Measurements from ENCODE around the gene TEX51. TPM values are rescaled to one million over a fixed set of nuclear protein-coding genes. Genes with fewer than 3 reads are reported as not detected.

Gene TEX51
- polyA plus RNA-seq, 1 donor: 0.18 TPM

Other genes starting within 250 kb of the TEX51 start
- 55.8 TPM for gene GYPC, start 242.7 kb upstream of the TEX51 start, polyA plus RNA-seq (ENCODE audit: insufficient read length)
- 103 TPM for gene BIN1, start 208.3 kb downstream of the TEX51 start, polyA plus RNA-seq (ENCODE audit: insufficient read length)

Data from left kidney (tissue), 1 donor.